ENCODE data around the gene FZD2. TPM values are rescaled to one million over a fixed set of nuclear protein-coding genes. Genes with fewer than 3 reads are reported as not detected.

FZD2 gene
- total RNA-seq, 1 donor from 2014 or later, result 56.6 TPM

DNA sequence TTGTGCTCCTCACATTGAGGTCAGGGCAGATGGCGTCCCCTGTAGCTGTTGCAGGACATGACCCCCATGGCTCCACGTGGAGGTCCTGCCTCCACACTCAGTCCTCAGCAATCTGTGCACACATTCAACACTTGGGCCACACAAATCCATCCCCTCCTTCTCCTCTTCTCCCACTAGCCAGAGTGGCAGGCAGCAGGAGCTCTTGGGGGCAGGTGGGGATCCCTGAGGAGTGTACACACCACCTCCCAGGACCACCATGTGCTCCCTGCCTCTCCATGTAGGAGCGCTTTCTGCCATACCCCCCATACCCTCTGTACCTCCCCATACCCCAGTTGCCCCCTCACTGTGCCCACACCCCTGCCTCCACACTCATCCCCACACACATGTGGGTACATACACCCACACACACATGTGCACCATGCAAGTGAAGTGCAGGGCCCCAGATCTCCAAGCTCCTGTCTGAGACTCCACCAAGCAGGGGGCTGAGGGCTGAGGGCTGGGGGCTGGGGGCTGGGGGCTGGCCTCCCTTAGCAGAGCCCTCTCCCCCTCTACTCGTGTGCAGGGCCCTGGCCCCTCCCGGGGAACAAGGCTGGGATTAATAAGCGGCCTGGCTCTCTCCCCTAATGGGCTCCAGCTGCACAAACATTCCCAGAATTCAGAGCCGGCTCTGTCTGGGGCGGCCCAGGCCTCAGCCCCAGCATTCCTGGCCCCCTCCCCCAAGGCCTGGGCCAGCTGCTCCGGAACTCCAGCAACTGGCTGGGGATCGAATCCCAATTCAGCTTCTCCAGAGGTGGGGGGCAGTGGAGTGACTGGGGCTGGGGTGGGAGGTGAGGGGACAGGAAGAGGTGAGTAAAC is 50.8 kb downstream of the FZD2 start:
- peak overlapping the region; percentile 37 for H3K4me2 ChIP-seq
- H3K27ac Mint-ChIP-seq, result peak overlapping the region; percentile 42

GRCh38 chr17:44608727-44609435 is 51.6 kb downstream of the FZD2 start:
- no peak overlapping the region for H3K9ac ChIP-seq
- H3K27ac ChIP-seq, result peak overlapping the region; percentile 29
- Mint-ChIP-seq H3K4me1 (peaks cover 16% of the 10 kb centered on the region), H3K36me3 (no peaks in the 10 kb centered on the region), H3K27ac (peak overlapping the region; percentile 85), H3K9me3 (no peaks in the 10 kb centered on the region), H3K4me3 (no peak overlapping the region), H3K27me3 (ENCODE audit: insufficient read depth, low read depth) (peaks cover 12% of the 10 kb centered on the region)
- no peak for TF ChIP-seq EZH2 (IDR thresholded peaks at IDR 0.05)
- no peak for TF ChIP-seq EZH2phosphoT487 (IDR thresholded peaks at IDR 0.05)
- TF ChIP-seq, protein P1, sequence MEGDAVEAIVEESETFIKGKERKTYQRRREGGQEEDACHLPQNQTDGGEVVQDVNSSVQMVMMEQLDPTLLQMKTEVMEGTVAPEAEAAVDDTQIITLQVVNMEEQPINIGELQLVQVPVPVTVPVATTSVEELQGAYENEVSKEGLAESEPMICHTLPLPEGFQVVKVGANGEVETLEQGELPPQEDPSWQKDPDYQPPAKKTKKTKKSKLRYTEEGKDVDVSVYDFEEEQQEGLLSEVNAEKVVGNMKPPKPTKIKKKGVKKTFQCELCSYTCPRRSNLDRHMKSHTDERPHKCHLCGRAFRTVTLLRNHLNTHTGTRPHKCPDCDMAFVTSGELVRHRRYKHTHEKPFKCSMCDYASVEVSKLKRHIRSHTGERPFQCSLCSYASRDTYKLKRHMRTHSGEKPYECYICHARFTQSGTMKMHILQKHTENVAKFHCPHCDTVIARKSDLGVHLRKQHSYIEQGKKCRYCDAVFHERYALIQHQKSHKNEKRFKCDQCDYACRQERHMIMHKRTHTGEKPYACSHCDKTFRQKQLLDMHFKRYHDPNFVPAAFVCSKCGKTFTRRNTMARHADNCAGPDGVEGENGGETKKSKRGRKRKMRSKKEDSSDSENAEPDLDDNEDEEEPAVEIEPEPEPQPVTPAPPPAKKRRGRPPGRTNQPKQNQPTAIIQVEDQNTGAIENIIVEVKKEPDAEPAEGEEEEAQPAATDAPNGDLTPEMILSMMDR (IDR thresholded peaks at IDR 0.05), result no peak
- H3K36me3 ChIP-seq, result no peaks in the 10 kb centered on the region
- H3K4me3 ChIP-seq, result no peak overlapping the region
- no peaks in the 10 kb centered on the region for H3K27me3 ChIP-seq
- H3F3A ChIP-seq (ENCODE audit: low read depth), result no peaks in the 10 kb centered on the region
- no peaks in the 10 kb centered on the region for H3K9me3 ChIP-seq (ENCODE audit: low read depth)
- H3K4me1 ChIP-seq, result peaks cover 18% of the 10 kb centered on the region
- no peaks in the 10 kb centered on the region for H4K20me1 ChIP-seq (ENCODE audit: low read depth)
- no peaks in the 10 kb centered on the region for H3K79me2 ChIP-seq (ENCODE audit: low read depth)
- no peak for DNase-seq (ENCODE audit: low spot score)
- peak overlapping the region; percentile 37 for H3K4me2 ChIP-seq
- H2AFZ ChIP-seq (replicated peaks), result no peak overlapping the region

More for the DNA sequence above, 50.8 kb downstream of the FZD2 start:
- Mint-ChIP-seq H3K4me3 (no peak overlapping the region), H3K36me3 (no peaks in the 10 kb centered on the region), H3K27me3 (ENCODE audit: insufficient read depth, low read depth) (peaks cover 12% of the 10 kb centered on the region), H3K9me3 (no peaks in the 10 kb centered on the region), H3K4me1 (peaks cover 16% of the 10 kb centered on the region)
- Histone ChIP-seq H3K79me2 (ENCODE audit: low read depth) (no peaks in the 10 kb centered on the region), H3K4me1 (peaks cover 18% of the 10 kb centered on the region), H3K9me3 (ENCODE audit: low read depth) (no peaks in the 10 kb centered on the region), H3K36me3 (no peaks in the 10 kb centered on the region), H3K4me3 (no peak overlapping the region), H3K27me3 (no peaks in the 10 kb centered on the region), H3F3A (ENCODE audit: low read depth) (no peaks in the 10 kb centered on the region), H4K20me1 (ENCODE audit: low read depth) (no peaks in the 10 kb centered on the region), H2AFZ (replicated peaks) (no peak overlapping the region), H3K27ac (peak overlapping the region; percentile 29), H3K9ac (no peak overlapping the region)
- TF ChIP-seq, protein P1 (IDR thresholded peaks at IDR 0.05), result no peak
- TF ChIP-seq EZH2 (IDR thresholded peaks at IDR 0.05), result no peak
- TF ChIP-seq EZH2phosphoT487 (IDR thresholded peaks at IDR 0.05), result no peak
- peak; percentile 79 for DNase-seq (ENCODE audit: low spot score)

GRCh38 chr17:44610331-44610730 is 53.0 kb downstream of the FZD2 start:
- H3K4me3 Mint-ChIP-seq, result no peak overlapping the region
- H3K4me3 ChIP-seq, result no peak overlapping the region
- H3F3A ChIP-seq (ENCODE audit: low read depth), result no peaks in the 10 kb centered on the region
- H3K4me1 Mint-ChIP-seq, result peaks cover 16% of the 10 kb centered on the region
- H3K27ac ChIP-seq, result no peak overlapping the region
- H3K4me1 ChIP-seq, result peaks cover 18% of the 10 kb centered on the region
- no peaks in the 10 kb centered on the region for H3K9me3 Mint-ChIP-seq
- no peaks in the 10 kb centered on the region for H3K79me2 ChIP-seq (ENCODE audit: low read depth)
- peak overlapping the region; percentile 18 for H2AFZ ChIP-seq (replicated peaks)
- H3K27ac Mint-ChIP-seq, result no peak overlapping the region
- no peaks in the 10 kb centered on the region for H3K9me3 ChIP-seq (ENCODE audit: low read depth)
- no peak for TF ChIP-seq EZH2phosphoT487 (IDR thresholded peaks at IDR 0.05)
- TF ChIP-seq EZH2 (IDR thresholded peaks at IDR 0.05), result no peak
- TF ChIP-seq, protein P1 (IDR thresholded peaks at IDR 0.05), result no peak
- H3K36me3 Mint-ChIP-seq, result no peaks in the 10 kb centered on the region
- DNase-seq (ENCODE audit: low spot score), result no peak
- no peak overlapping the region for H3K9ac ChIP-seq
- H3K4me2 ChIP-seq, result no peak overlapping the region
- no peaks in the 10 kb centered on the region for H4K20me1 ChIP-seq (ENCODE audit: low read depth)
- H3K27me3 Mint-ChIP-seq (ENCODE audit: insufficient read depth, low read depth), result peaks cover 14% of the 10 kb centered on the region
- no peaks in the 10 kb centered on the region for H3K27me3 ChIP-seq
- H3K36me3 ChIP-seq, result no peaks in the 10 kb centered on the region

Other genes starting within 250 kb of the FZD2 start
- gene RUNDC3A, start 248.9 kb upstream of the FZD2 start, total RNA-seq (ENCODE audit: low replicate concordance), result 0.09 and 0.58 TPM in 2 replicates
- gene SLC25A39, start 232.7 kb upstream of the FZD2 start, total RNA-seq (ENCODE audit: low replicate concordance), result 61.2 and 146 TPM in 2 replicates
- gene GRN, start 212.2 kb upstream of the FZD2 start, total RNA-seq (ENCODE audit: low replicate concordance), result 28.2 and 98.6 TPM in 2 replicates
- 18.1 and 68.1 TPM in 2 replicates for gene FAM171A2, start 193.6 kb upstream of the FZD2 start, total RNA-seq (ENCODE audit: low replicate concordance)
- gene ITGA2B, start 167.8 kb upstream of the FZD2 start, total RNA-seq (ENCODE audit: low replicate concordance), result 4.7 and 8.0 TPM in 2 replicates
- 41.4 and 44.1 TPM in 2 replicates for gene GPATCH8, start 54.1 kb upstream of the FZD2 start, total RNA-seq (ENCODE audit: low replicate concordance)
- gene MEIOC, start 99.0 kb downstream of the FZD2 start, total RNA-seq (ENCODE audit: low replicate concordance), result 15.1 and 22.0 TPM in 2 replicates
- 31.3 and 46.5 TPM in 2 replicates for gene CCDC43, start 132.3 kb downstream of the FZD2 start, total RNA-seq (ENCODE audit: low replicate concordance)
- gene DBF4B, start 151.2 kb downstream of the FZD2 start, total RNA-seq (ENCODE audit: low replicate concordance), result 16.4 and 30.6 TPM in 2 replicates
- 1.4 and 6.9 TPM in 2 replicates for gene ADAM11, start 201.5 kb downstream of the FZD2 start, total RNA-seq (ENCODE audit: low replicate concordance)